Caco-2 (cell line): ENCODE measurements around the gene ARNT2. TPM values are rescaled to one million over a fixed set of nuclear protein-coding genes. Genes with fewer than 3 reads are reported as not detected.

ENCODE experiments used
- BruUV-seq: library from RNA; stranded (reverse); fragments of 400-500 nt; replicated peaks from 2 replicates; lab custom pipeline; 2021; lab: Mats Ljungman, UMichigan
- CTCF ChIA-PET: fragments of 300-600 bp; sonication (Branson Sonifier 250); formaldehyde crosslinking; loops from one replicate; lab custom pipeline; 2022; ENCODE audit warnings: antibody characterized with exemption; lab: Charles Lee
- POLR2A ChIA-PET: fragments of 300-600 bp; sonication (Branson Sonifier 250); formaldehyde crosslinking; loops from one replicate; lab custom pipeline; 2022; ENCODE audit warnings: antibody characterized with exemption; lab: Charles Lee
- DNase-seq, 2 experiments: peaks; one replicate each; pipeline versions ENCODE4 v3.0.0 to v3.0.0-alpha.2; 2020 to 2022
- H3K27me3 ChIP-seq: replicated peaks from 2 replicates; pipeline ENCODE4 v1.6.0; 2011; ENCODE audit warnings: low read length; ENCODE audit not compliant: control insufficient read depth, insufficient read depth
- H3K36me3 ChIP-seq: 2 replicates; pipeline ENCODE4 v1.5.1; 2011; ENCODE audit warnings: low read length; ENCODE audit not compliant: control insufficient read depth, insufficient read depth
- H3K4me1 ChIP-seq: fragments of 250-450 bp; sonication (Bioruptor Pico); 2 replicates; pipeline ENCODE4 v1.5.1; 2020; ENCODE audit warnings: mild to moderate bottlenecking
- H3K4me3 ChIP-seq: 2 replicates; pipeline ENCODE4 v1.5.1; 2011; ENCODE audit warnings: low read depth, mild to moderate bottlenecking, control low read depth, low read length
- H3K9me3 ChIP-seq: fragments of 250-450 bp; sonication (Bioruptor Pico); 2 replicates; pipeline ENCODE4 v1.5.1; 2020; ENCODE audit warnings: mild to moderate bottlenecking, moderate library complexity
- H3K27ac Mint-ChIP-seq: one replicate; pipeline ENCODE4 v1.8.0; 2022; ENCODE audit warnings: mixed read lengths; ENCODE audit not compliant: unreplicated experiment
- H3K27me3 Mint-ChIP-seq: one replicate; pipeline ENCODE4 v1.8.0; 2022; ENCODE audit warnings: mixed read lengths; ENCODE audit not compliant: insufficient read depth, unreplicated experiment
- H3K36me3 Mint-ChIP-seq: one replicate; pipeline ENCODE4 v1.8.0; 2022; ENCODE audit warnings: mild to moderate bottlenecking, mixed read lengths; ENCODE audit not compliant: insufficient read depth, unreplicated experiment
- H3K4me1 Mint-ChIP-seq: one replicate; pipeline ENCODE4 v1.8.0; 2022; ENCODE audit warnings: low read depth, mixed read lengths; ENCODE audit not compliant: unreplicated experiment
- H3K4me3 Mint-ChIP-seq: one replicate; pipeline ENCODE4 v1.8.0; 2022; ENCODE audit warnings: mild to moderate bottlenecking, moderate library complexity, mixed read lengths; ENCODE audit not compliant: unreplicated experiment
- H3K9me3 Mint-ChIP-seq: one replicate; pipeline ENCODE4 v1.8.0; 2022; ENCODE audit warnings: mixed read lengths; ENCODE audit not compliant: unreplicated experiment
- CTCF ChIP-seq, 2 experiments: fragments of 200-600 bp in 1 of 2; IDR thresholded peaks; 1 replicate in 1 of 2; 2 replicates in 1 of 2; pipeline versions ENCODE4 v1.5.1 to v1.8.0; 2011 to 2022; ENCODE audit warnings: antibody characterized with exemption in 1 of 2, control low read depth in 1 of 2, inconsistent platforms in 1 of 2, low read depth in 1 of 2, low read length in 1 of 2, mild to moderate bottlenecking in 1 of 2, moderate library complexity in 1 of 2; ENCODE audit not compliant: insufficient read depth in 1 of 2, severe bottlenecking in 1 of 2, unreplicated experiment in 1 of 2
- intact Hi-C: fragments of 100-400 bp; cut with micrococcal nuclease; formaldehyde crosslinking; loops from one replicate; pipeline ENCODE4 v1.10.0; 2022; ENCODE audit not compliant: unreplicated experiment
- total RNA-seq: library from RNA; stranded (reverse); gene quantifications from 2 replicates; pipeline ENCODE4 v1.2.3, GENCODE V29; 2022

ARNT2 gene
- total RNA-seq, 1 experiment from 2014 or later: 0.23 TPM

GRCh38 chr15:80578206-80578595 lies 174.0 kb downstream of the ARNT2 start:
- Mint-ChIP-seq H3K9me3 (no peaks in the 10 kb centered on the region), H3K4me3 (no peak overlapping the region), H3K4me1 (no peaks in the 10 kb centered on the region), H3K27ac (no peak overlapping the region), H3K27me3 (no peaks in the 10 kb centered on the region), H3K36me3 (no peaks in the 10 kb centered on the region)
- CTCF ChIA-PET: no interaction called here
- BruUV-seq: no TSS peak
- POLR2A ChIA-PET: no interaction called here
- Histone ChIP-seq H3K9me3 (no peaks in the 10 kb centered on the region), H3K27me3 (no peaks in the 10 kb centered on the region), H3K36me3 (no peaks in the 10 kb centered on the region), H3K4me1 (no peaks in the 10 kb centered on the region), H3K4me3 (no peak overlapping the region)
- DNase-seq: no peak
- no peak for TF ChIP-seq CTCF (IDR thresholded peaks at IDR 0.05; ENCODE audit: insufficient read depth in 1 of 2, low read depth in 1 of 2, low read length in 1 of 2, severe bottlenecking in 1 of 2, unreplicated experiment in 1 of 2)
- intact Hi-C loops: no loop called here

DNA sequence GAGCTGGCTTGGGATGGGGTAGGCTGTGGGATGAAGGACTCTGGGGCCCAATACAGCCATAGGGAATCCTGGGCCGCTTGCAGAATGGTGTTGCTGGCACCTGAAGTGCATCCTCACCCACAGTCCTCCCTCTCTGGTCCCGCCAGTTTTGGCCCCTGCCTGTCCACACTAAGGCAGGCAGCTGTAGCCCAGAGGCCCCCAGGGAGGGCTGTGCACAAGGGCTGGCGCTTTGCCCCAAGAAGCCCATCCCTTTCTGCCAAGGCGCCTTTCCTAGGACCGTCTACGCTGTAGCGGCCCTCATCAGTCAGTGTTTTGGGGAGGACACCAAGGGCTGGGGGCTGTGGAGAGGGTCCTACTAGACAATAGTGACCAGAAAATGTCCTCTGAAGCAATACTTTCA lies 174.7 kb downstream of the ARNT2 start:
- intact Hi-C loops: no loop called here
- no peaks in the 10 kb centered on the region for H3K9me3 ChIP-seq
- ChIA-PET CTCF (no interaction called here), POLR2A (no interaction called here)
- TF ChIP-seq CTCF (IDR thresholded peaks at IDR 0.05; ENCODE audit: insufficient read depth in 1 of 2, low read depth in 1 of 2, low read length in 1 of 2, severe bottlenecking in 1 of 2, unreplicated experiment in 1 of 2): no peak
- no peaks in the 10 kb centered on the region for H3K27me3 ChIP-seq
- Mint-ChIP-seq H3K27me3 (no peaks in the 10 kb centered on the region), H3K4me3 (no peak overlapping the region), H3K36me3 (no peaks in the 10 kb centered on the region), H3K9me3 (no peaks in the 10 kb centered on the region), H3K4me1 (peaks cover 4% of the 10 kb centered on the region), H3K27ac (no peak overlapping the region)
- DNase-seq: no peak
- H3K4me3 ChIP-seq: no peak overlapping the region
- no TSS peak for BruUV-seq
- no peaks in the 10 kb centered on the region for H3K36me3 ChIP-seq
- no peaks in the 10 kb centered on the region for H3K4me1 ChIP-seq

DNA sequence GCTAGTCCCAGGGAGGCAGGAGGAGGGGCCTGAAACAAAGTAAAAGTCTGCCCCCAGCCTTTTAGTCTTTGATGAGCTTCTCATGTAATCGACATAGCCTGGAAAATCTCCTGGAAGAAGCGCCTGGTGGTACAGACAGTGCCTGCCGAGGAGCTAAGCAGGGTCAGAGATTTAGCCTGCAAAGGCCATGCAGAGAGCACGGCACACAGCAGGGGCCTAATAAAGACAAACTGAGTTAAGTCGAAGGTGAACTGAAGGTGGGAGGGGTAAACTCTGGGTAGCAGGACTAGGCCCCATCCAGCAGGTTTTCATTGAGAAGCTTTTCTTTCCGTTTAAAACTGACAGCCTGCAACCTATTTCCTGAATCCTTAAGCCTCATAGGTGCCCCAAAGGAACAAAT lies 175.4 kb downstream of the ARNT2 start:
- Mint-ChIP-seq H3K36me3 (no peaks in the 10 kb centered on the region), H3K9me3 (no peaks in the 10 kb centered on the region), H3K27ac (no peak overlapping the region), H3K4me1 (peaks cover 11% of the 10 kb centered on the region), H3K4me3 (no peak overlapping the region), H3K27me3 (no peaks in the 10 kb centered on the region)
- Histone ChIP-seq H3K4me3 (no peak overlapping the region), H3K36me3 (no peaks in the 10 kb centered on the region), H3K27me3 (no peaks in the 10 kb centered on the region), H3K4me1 (peaks cover 4% of the 10 kb centered on the region), H3K9me3 (no peaks in the 10 kb centered on the region)
- BruUV-seq: no TSS peak
- POLR2A ChIA-PET: no interaction called here
- CTCF ChIA-PET: no interaction called here
- TF ChIP-seq CTCF (IDR thresholded peaks at IDR 0.05; ENCODE audit: insufficient read depth in 1 of 2, low read depth in 1 of 2, low read length in 1 of 2, severe bottlenecking in 1 of 2, unreplicated experiment in 1 of 2): no peak
- intact Hi-C loops: no loop called here
- no peak for DNase-seq
